Keratinocyte (primary cell): Measurements from ENCODE around the gene ERV3-1.

ENCODE experiments used
- EZH2 ChIP-seq: IDR thresholded peaks from one replicate; pipeline ENCODE4 v1.6.1; 2012; ENCODE audit warnings: inconsistent platforms, mild to moderate bottlenecking, low read length, moderate library complexity
- TF ChIP-seq, protein P1 (sequence below), 3 experiments: IDR thresholded peaks in 1 of 3; conservative IDR thresholded peaks in 1 of 3; optimal IDR thresholded peaks in 1 of 3; 2 replicates in 2 of 3; 3 replicates in 1 of 3; pipeline versions ENCODE3 to v1.5.1; 2011; ENCODE audit warnings: low read length in 3 of 3, mild to moderate bottlenecking in 3 of 3, moderate library complexity in 2 of 3, control low read depth in 1 of 3, inconsistent platforms in 1 of 3; ENCODE audit not compliant: insufficient read depth in 2 of 3; ENCODE audit errors: extremely low read depth in 1 of 3

DNA sequence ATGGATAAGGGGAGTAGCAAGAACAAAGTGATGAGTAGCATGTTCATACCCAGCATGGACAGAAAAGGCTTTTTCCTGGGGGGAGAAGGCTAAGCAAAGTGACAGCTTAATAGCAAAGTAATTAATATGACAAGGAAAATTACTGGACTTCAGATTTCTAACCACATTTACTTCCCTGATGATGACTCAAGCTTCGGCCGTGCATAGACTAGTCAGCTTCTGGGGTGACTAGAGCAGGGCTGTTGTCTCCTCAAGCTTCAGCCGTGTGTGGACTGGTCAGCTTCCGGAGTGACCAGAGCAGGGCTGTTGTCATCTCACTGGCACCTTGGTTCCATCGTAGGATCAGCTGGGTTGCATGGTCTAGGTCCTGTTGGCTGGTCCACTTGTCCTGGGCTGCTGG is 13.5 kb downstream of the ERV3-1 start:
- TF ChIP-seq, protein P1, sequence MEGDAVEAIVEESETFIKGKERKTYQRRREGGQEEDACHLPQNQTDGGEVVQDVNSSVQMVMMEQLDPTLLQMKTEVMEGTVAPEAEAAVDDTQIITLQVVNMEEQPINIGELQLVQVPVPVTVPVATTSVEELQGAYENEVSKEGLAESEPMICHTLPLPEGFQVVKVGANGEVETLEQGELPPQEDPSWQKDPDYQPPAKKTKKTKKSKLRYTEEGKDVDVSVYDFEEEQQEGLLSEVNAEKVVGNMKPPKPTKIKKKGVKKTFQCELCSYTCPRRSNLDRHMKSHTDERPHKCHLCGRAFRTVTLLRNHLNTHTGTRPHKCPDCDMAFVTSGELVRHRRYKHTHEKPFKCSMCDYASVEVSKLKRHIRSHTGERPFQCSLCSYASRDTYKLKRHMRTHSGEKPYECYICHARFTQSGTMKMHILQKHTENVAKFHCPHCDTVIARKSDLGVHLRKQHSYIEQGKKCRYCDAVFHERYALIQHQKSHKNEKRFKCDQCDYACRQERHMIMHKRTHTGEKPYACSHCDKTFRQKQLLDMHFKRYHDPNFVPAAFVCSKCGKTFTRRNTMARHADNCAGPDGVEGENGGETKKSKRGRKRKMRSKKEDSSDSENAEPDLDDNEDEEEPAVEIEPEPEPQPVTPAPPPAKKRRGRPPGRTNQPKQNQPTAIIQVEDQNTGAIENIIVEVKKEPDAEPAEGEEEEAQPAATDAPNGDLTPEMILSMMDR (optimal IDR thresholded peaks at IDR 0.05 in 1 of 3, IDR thresholded peaks at IDR 0.05 in 1 of 3, conservative IDR thresholded peaks at IDR 0.05 in 1 of 3; ENCODE audit: extremely low read depth in 1 of 3, insufficient read depth in 2 of 3, low read length in 3 of 3): no peak
- TF ChIP-seq EZH2: no peak
